Stimulated activated CD8-positive, alpha-beta memory T cell treated with anti-CD3 and anti-CD28 coated beads, Interleukin-4, amount 100 ng/mL, for 24 hours (primary cell): Measurements from ENCODE around the gene OR51B4.
"Not testable (repeated sequence)": the region's sequence is repeated elsewhere in the genome, so short reads cannot be mapped to it uniquely, and the experiment has no call there.

Experiments
- DNase-seq: peaks from one replicate; pipeline ENCODE4 v3.0.0-alpha.2; 2020; ENCODE audit warnings: low read depth

Gene OR51B4, protein sequence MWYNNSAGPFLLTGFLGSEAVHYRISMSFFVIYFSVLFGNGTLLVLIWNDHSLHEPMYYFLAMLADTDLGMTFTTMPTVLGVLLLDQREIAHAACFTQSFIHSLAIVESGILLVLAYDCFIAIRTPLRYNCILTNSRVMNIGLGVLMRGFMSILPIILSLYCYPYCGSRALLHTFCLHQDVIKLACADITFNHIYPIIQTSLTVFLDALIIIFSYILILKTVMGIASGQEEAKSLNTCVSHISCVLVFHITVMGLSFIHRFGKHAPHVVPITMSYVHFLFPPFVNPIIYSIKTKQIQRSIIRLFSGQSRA

DNA sequence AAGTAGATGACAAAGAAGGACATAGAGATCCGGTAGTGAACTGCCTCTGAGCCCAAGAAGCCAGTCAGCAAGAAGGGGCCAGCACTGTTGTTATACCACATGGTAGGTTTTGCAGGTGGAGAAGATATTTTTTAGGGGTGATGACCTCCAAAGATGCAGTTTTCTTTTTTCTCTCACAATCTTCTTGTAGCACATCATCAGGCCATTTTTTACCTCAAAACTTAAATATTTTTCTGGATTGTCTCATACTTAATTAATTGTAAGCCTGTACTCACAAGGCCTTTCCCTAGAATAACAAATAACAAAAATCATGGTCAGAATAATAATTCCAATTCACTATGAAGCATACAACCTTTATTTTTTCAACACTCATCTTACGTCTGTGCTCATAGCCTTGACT, at the start of gene OR51B4:
Gene OR51B4, minus strand, starts transcription at position 101 of the 400 bp plus-strand sequence. Its CDS starts 0 bp downstream, at position 101.
- no peak for DNase-seq

DNA sequence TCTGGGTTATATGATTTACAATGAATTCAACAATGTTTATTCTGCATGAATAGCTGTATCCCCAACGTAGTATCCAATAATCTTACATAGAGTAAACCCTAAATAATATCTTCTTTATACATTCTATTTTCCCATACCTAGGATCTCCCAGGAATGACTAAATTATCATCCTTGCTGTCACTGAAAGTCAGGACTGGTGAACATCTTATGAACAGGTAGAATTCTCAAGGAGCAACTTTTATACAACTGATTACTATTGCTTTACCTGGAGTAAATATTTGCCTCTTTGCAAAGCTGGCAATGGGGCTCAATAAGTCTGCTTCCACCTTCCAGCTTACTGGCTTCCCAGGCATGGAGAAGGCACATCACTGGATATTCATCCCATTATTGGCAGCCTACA, 49.5 kb upstream of the OR51B4 start, which contains the start of gene OR51B6:
Gene OR51B6, plus strand, starts transcription at position 301 of the 400 bp plus-strand sequence. Its CDS starts 0 bp downstream, at position 301.
- no peak for DNase-seq

DNA sequence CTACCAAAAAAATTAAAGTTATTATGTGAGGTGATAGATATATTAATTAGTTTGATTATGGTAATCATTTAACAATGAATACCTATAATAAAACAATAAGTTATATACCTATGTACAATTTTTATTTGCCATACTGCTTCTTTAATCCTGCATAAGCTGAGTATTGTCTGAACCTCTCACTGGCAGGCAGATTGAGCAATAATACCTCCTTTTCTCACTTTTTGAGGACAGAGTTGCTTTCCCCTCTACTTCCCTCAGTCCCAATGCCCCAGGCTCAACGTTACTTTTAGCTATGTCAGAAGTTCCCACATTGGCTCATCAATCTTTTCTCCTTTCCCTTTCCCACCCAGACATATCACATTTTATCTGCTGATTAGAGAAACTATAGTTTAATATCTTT, 47.8 kb upstream of the OR51B4 start:
- DNase-seq: no peak

DNA sequence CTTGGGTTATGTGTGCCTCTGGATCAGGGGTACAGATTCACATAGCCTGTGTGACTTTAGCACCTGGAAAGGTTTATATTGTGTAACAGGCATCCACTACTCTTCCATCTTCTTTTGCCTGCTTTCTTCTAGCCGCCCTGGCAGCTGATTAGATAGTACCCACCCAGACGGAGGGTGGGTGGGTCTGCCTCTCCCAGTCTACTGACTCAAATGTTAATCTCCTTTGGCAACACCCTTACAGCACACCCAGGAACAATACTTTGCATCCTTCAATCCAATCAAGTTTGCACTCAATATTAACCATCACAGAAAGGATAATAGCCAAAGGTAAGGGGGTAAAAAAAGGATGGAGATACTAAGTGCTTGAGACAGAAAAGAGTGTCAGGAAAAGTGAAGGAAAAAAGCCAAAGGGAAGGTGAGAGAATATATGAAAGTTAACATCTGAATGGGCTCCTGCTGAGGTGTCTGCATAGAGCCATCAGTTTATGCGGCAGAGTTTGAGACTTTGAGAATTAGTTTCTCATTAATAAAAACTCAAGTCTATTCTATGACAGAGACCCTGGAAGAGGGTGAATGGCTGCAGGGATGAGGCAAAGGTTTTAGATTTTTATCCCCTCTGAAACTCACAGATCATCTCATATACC, 46.9 kb upstream of the OR51B4 start:
- DNase-seq: no peak

DNA sequence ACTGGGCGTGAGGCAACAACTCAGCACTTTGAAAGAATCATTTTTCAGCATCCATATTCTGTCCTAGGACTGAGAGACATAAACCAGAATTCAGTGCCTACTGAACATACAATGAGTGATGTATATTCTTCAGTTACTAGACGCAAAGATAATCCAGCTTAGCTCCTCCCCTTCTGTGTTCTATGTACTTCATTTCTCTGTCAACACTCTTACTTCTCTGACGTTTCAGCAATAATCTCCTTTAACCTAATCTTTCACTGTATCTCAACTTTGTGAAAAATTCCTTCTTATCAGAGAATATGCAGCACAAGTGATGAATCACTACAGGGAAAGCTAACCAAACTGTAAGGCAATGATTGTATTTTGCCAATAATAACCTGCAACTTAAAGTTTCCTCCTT, 44.1 kb upstream of the OR51B4 start:
- DNase-seq: no peak

DNA sequence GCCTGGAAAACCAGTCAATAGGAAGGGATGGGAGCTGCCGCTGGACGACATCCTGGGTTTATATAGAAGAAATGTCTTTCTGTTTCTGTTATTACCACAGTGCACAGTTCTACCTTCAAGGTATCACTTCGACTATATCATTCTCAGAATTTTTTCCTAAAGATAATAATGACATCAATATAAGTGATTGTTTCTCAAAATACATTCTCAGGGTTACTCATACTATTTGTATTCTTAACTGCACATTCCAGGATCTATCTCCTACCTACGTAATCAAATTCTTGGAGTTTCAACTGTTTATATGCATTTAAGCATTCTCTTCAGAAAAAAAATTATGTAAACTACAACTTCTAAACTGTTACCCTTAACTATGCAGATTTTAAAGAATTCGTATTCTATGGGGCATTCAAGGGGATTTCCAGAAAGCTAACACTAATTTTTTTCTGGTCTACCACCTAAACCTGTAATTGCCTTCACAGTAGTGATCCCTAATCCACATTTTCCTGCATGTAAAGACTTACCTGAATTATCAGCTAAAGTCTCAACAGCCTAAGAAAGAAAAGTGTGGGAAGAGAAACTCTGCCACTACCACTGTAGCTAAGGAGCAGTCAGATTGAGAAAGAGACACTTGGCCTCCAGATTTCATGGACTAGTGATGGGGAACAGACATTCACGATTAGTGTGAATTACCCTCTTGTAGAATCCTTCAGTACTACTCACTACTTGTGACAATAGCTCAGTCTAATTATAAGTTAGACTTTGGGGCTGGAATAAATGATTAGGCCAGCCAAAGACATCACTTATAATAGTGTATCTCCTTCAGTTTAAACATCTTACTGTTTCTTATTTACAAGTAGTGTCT, 42.0 kb upstream of the OR51B4 start, which contains the start of gene OR51B5:
Gene OR51B5, minus strand, starts transcription at position 51 of the 862 bp plus-strand sequence. Its CDS starts 0 bp downstream, at position 51.
- no peak for DNase-seq

DNA sequence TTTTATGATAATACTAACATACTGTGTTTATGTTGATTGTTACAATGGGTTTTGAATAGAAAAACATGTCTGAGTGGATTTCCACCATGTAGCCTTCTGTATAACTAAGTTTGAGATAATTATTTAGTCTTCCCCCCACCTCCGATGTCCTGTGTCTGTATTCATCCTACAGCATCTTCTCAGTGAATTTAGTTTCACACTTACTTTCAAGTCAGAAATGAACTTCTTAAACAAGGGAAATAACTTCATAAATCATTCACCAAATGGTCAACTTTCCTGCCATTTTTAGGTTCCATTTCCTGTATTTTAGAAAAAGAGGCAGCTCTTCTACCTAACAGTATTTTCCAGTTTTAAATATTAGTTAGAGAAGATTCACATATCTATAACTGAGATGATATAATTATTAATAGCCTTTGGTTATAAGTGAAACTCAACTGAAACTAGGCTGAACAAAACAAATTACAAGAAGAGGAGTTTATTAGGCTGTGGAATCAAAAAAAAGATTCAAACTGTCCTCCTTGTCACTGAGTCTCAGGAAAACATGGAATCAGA, 38.1 kb upstream of the OR51B4 start:
- no peak for DNase-seq

DNA sequence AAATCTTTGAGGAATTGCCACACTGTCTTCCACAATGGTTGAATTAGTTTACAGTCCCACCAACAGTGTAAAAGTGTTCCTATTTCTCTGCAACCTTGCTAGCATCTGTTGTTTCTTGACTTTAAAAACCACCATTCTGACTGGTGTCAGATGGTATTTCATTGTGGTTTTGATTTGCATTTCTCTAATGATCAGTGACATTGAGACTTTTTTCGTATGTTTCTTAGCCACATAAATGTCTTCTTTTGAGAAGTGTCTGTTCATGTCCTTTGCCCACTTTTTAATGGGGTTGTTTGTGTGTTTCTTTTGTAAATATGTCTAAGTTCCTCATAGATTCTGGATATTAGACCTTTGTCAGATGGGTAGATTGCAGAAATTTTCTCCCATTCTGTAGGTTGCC, 35.5 kb upstream of the OR51B4 start:
- not testable (repeated sequence) for DNase-seq

DNA sequence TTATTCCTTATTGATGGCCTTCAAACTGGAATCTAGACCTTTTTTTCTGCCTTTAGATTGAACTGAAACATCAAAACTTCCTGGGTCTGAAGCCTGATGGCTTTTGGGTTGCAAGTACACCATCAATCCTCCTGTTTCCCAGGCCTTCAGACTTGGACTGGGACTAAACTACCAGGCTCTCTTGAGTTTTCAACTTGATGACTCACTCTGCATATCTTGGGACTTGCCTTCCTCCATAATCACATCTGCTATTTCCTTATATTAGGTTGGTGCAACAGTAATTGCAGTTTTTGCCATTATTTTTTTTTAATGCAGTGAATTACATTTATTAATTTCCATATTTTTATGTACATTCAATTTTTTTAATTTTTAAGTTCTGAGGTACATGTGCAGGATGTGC, 34.6 kb upstream of the OR51B4 start:
- no peak for DNase-seq

DNA sequence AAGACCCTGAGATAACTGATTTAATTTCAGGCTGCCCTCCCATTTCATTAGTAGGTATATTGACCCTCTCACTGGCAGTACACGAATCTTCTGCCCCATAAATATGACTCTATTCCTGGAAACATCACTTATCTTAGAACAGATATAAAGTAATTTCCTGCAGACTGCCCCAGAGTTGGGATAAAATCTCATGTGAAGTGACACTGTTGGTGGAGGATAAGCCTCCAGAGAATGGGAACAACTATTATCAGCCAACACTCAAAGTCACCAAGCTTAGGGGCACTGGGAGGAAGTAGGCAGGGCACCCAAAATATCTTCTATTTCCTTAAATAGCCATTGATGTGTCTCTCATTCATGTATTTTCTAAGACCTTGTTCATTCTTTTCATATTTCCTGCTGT, 33.4 kb upstream of the OR51B4 start:
- no peak for DNase-seq

DNA sequence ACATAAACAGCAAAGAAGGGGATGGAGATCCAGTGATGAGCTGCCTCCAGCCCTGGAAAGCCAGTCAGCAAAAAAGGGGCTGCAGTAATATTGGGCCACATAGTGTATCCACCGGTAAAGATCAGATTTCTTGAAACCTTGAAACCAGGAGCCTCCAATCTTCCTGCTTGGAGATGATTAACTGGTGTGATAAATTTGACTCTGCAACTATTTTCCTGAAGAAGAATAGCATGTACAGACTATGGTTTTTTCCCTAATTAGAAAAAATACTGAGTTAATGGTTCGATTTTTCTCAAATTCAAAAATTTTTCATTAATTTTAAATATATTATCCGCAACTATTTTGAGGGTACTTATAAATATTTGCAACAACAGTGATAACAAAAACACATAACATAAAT, 22.5 kb upstream of the OR51B4 start, which contains the start of gene OR51B2:
Gene OR51B2, minus strand, starts transcription at position 101 of the 400 bp plus-strand sequence. Its CDS starts 0 bp downstream, at position 101.
- DNase-seq: no peak

DNA sequence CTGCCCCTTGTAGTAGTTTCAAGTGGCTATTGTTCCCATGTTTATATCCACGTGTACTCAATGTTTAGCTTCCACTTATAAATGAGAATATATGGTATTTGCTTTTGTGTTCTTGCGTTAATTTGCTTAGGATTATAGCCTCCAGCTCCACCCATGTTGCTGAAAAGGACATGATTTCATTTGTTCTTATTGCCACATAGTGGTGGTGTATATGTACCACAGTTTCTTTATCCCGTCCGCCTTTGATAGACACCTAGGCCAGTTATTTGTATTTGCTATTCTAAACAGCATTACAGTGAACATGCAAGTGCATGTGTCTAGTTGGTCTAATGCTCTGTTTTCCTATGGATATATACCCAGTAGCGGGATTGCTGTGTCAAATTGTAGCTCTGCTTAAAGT, 15.5 kb upstream of the OR51B4 start:
- no peak for DNase-seq

DNA sequence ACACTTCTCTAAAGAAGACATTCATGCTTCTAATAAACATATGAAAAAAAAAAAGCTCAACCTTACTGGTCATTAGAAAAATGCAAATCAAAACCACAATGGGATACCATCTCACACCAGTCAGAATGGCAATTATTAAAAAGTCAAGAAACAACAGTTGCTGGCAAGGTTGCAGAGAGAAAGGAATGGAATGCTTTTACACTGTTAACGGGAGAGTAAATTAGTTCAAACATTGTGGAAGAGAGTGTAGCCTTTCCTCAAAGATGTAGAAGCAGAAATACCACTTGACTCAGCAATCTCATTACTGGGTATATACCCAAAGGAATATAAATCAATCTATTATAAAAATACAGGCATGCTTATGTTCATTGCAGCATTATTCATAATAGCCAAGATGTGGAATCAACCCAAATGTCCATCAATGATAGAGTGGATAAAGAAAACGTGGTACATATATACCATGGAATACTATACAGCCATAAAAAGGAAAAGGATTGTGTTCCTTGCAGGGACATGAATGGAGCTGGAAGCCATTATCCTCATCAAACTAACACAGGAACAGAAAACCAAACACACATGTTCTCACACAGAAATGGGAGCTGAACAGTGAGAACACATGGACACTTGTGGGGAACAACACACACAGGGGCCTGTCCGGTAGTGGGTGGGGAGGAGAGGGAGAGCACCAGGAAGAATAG, 11.7 kb upstream of the OR51B4 start:
- DNase-seq: not testable (repeated sequence)

DNA sequence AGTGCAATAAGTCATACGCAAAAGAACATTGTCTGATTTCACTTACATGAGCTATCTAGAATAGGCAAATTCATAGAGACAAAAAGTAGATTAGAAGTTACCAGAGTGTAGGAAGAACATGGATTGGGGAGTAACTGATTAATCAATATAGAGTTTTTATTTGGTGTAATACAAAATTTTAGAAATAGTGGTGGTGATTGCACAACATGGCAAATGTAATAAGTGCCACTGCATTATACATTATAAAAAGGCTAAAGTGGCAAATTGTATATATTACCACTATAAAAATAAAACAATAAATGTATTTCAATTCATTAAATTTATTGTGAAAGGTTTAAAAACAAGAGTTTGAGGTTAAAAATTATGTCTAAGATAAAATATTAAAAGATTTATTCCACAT, 8.7 kb upstream of the OR51B4 start:
- no peak for DNase-seq

DNA sequence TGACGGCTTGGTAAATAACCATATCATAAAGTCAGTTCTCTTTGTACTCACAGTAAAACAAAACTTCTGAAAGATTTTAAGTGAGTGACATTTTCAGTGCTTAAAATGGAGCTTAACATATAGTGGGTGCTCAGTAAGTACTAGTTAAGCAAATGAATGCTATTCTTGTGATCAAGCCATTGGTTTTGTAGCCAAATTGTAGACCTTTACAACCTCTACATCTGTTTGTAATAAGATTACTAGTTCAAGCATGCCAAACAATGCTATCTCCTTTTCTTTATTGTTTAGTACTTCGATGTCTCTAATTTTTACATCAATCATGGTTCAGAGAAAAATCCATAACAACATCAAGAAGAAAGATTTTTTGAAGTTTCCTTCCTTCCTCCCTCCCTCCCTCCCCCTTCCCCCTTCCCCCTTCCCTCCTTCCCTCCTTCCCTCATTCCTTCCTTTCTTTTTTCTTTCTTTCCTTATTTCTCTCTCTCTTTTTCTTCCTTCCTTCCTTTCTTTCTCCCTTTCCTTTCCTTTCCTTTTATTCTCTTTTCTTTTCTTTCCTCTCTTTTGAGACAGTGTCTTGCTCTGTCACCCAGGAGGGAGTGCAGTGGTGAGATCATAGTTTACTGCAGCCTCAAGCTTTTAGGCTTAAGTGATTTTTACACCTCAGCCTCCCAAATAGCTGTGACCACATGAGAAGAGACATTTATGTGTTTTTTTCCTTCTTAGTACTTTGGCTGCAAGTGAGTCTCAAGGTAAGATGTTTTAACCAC, 5.7 kb upstream of the OR51B4 start:
- no peak for DNase-seq

DNA sequence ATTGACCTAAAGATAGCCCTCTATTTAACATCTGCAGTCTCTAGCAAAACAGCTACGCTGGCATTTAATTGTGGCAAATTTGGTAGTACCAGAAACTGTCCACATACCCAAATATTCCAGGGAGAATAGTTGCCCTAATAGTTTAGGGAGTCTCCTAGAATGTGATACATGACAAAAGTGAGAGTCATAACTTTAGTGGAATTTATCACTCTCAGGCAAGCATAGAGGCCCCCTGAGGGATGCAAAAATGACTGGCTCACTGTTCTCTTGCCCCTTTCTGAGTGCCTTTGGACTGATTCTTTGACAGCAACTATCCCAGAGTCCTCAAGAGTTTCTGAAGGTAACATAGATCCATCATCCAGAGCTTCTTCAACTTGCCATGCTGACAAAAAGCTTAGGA, 2.3 kb upstream of the OR51B4 start:
- no peak for DNase-seq

DNA sequence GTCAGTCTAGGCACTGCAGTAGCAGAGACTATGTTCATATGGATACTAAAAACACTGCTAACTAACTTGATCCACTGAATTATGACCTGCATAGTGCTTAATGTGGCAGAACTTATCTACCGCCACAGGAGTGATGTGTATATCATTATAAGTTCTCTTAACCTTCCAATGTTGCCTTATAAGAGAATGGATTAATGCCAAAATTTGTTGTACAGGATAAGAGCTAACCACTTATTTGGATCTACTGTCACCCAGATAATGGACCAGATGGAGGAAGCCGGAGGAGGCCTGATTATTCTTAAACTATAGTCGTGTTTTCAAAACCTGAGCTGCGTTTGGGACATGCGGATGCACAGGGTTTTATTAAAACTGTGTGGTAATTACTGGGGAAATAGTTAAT, 1.9 kb upstream of the OR51B4 start:
- no peak for DNase-seq

DNA sequence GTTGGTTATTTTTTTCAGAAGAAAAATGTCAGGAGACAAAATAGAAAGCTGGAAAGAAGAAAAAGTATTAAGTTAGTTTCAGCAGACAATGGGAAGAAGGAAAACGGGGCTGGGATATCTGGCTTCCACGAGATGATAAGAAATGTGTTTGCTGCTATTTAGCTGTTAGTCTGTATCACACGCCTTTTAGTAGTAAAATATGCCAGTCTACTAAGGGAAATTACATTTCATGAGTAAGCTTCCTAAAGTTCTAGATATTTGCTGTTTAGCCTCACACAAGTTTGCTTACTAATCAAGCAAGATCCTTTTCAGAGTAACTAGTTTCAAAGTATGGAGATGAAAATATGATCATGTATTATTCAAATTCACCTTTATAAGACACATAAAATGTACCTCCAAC, 1.5 kb downstream of the OR51B4 start:
- DNase-seq: no peak

DNA sequence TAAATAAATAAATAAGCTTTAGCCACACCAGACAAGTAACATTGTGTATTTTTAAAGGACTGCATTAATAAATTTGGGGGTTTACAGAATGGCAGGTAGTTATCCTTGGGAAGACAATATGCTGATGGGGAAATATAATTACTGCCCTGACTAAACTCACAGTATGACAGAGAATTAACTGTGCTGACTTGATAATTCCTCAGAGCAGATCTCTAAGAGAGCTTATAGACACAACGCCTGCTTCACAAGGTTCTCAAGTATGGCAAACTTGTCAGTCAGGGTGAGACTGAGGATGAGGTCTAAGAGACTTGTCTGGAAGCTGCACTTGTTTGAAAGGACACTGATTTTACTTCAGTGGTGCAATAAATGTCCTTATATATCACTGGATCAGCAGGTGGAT, 3.3 kb downstream of the OR51B4 start:
- no peak for DNase-seq

DNA sequence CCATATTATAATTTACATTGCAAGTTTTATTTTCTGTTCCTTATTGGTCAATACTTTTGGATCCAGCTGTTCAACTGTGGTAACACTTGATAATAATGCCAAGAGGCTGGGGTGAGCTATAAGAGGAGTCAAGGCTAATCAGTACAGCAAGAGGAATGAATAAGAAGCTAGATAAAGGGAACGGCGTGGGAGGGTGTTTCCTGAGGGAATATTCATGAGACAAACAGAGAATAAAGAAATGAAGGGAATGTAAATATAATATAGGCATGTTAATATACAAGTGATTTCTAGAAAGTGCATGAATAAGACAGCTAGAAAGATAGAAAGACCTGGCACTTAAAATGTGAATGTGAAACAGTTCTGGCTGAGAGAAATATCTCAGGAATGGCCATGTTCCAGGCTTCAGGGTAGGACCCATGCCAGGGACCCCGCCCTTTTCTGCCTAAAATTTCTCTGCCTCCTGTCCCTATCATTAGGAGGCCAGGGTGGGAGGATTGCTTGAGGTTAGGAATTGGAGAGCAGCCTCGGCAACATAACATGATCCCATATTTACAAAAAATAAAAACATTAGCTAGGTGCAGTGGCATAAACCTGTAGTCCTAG, 3.9 kb downstream of the OR51B4 start:
- DNase-seq: no peak
